ENCODE measurements around the gene ZCCHC2.

GRCh38 chr18:62484941-62485340 is 37.9 kb upstream of the ZCCHC2 start:
- TF ChIP-seq CTCF (IDR thresholded peaks at IDR 0.05), result no peak
- no peak for TF ChIP-seq POLR2A (IDR thresholded peaks at IDR 0.05)

All from sigmoid colon (tissue), 3 donors.